GM19324 (cell line): ENCODE measurements around the gene DENND5A.
"Not testable (repeated sequence)": the region's sequence is repeated elsewhere in the genome, so short reads cannot be mapped to it uniquely, and the experiment has no call there.

Source experiments
- ATAC-seq: cut with Tn5 transposase; IDR thresholded peaks from one replicate; pipeline ENCODE4 v1.9.1; 2021; ENCODE audit warnings: mild to moderate bottlenecking, moderate library complexity; ENCODE audit not compliant: unreplicated experiment, low FRiP score

Gene DENND5A

GRCh38 chr11:9179141-9179540, 86.0 kb downstream of the DENND5A start:
- no peak for ATAC-seq

- ATAC-seq, result no peak
These were observed 86.4 kb downstream of the DENND5A start for GRCh38 chr11:9178716-9179115.

- no peak for ATAC-seq
These were observed 87.6 kb downstream of the DENND5A start for GRCh38 chr11:9177438-9178091.

GRCh38 chr11:9176550-9176949, 88.6 kb downstream of the DENND5A start:
- no peak for ATAC-seq

GRCh38 chr11:9176136-9176535, 89.0 kb downstream of the DENND5A start:
- ATAC-seq, result no peak

GRCh38 chr11:9172389-9172788, 92.8 kb downstream of the DENND5A start:
- ATAC-seq, result no peak

- no peak for ATAC-seq
These were observed 94.7 kb downstream of the DENND5A start for GRCh38 chr11:9170450-9170849.

GRCh38 chr11:9169595-9170295, 95.4 kb downstream of the DENND5A start:
- ATAC-seq, result no peak

GRCh38 chr11:9161991-9162390, 103.2 kb downstream of the DENND5A start:
- ATAC-seq, result not testable (repeated sequence)

GRCh38 chr11:9160166-9160565, 105.0 kb downstream of the DENND5A start:
- no peak for ATAC-seq

GRCh38 chr11:9158898-9159391, 106.2 kb downstream of the DENND5A start:
- no peak for ATAC-seq

GRCh38 chr11:9155930-9156329, 109.2 kb downstream of the DENND5A start:
- ATAC-seq, result no peak

GRCh38 chr11:9153651-9154050, 111.5 kb downstream of the DENND5A start:
- no peak for ATAC-seq

GRCh38 chr11:9151631-9152030, 113.5 kb downstream of the DENND5A start:
- no peak for ATAC-seq

GRCh38 chr11:9150926-9151325, 114.2 kb downstream of the DENND5A start:
- no peak for ATAC-seq

- ATAC-seq, result no peak
These were observed 114.6 kb downstream of the DENND5A start for GRCh38 chr11:9150501-9150900.

GRCh38 chr11:9148727-9149126, 116.4 kb downstream of the DENND5A start:
- ATAC-seq, result no peak

GRCh38 chr11:9148035-9148434, 117.1 kb downstream of the DENND5A start:
- no peak for ATAC-seq

GRCh38 chr11:9146477-9146876, 118.7 kb downstream of the DENND5A start:
- no peak for ATAC-seq

GRCh38 chr11:9145283-9145682, 119.9 kb downstream of the DENND5A start:
- ATAC-seq, result no peak

GRCh38 chr11:9144828-9145227, 120.3 kb downstream of the DENND5A start:
- no peak for ATAC-seq

- no peak for ATAC-seq
These were observed 121.4 kb downstream of the DENND5A start for GRCh38 chr11:9143721-9144120.
